ENCODE data around the gene ICAM5. TPM values are rescaled to one million over a fixed set of nuclear protein-coding genes. Genes with fewer than 3 reads are reported as not detected.

Gene ICAM5
- polyA plus RNA-seq, 1 donor (not counting 4 experiments of a cell fraction or from before 2014, with no cell fraction given), result 0.20 TPM

- TF ChIP-seq, protein P1, sequence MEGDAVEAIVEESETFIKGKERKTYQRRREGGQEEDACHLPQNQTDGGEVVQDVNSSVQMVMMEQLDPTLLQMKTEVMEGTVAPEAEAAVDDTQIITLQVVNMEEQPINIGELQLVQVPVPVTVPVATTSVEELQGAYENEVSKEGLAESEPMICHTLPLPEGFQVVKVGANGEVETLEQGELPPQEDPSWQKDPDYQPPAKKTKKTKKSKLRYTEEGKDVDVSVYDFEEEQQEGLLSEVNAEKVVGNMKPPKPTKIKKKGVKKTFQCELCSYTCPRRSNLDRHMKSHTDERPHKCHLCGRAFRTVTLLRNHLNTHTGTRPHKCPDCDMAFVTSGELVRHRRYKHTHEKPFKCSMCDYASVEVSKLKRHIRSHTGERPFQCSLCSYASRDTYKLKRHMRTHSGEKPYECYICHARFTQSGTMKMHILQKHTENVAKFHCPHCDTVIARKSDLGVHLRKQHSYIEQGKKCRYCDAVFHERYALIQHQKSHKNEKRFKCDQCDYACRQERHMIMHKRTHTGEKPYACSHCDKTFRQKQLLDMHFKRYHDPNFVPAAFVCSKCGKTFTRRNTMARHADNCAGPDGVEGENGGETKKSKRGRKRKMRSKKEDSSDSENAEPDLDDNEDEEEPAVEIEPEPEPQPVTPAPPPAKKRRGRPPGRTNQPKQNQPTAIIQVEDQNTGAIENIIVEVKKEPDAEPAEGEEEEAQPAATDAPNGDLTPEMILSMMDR (optimal IDR thresholded peaks at IDR 0.05 in 1 of 3, IDR thresholded peaks at IDR 0.05 in 1 of 3, conservative IDR thresholded peaks at IDR 0.05 in 1 of 3; ENCODE audit: extremely low read depth in 1 of 3, insufficient read depth in 2 of 3, low read length in 3 of 3), result no peak
- no peak for TF ChIP-seq EZH2 (IDR thresholded peaks at IDR 0.05; ENCODE audit: low read length)
- Histone ChIP-seq H3K9me3 (ENCODE audit: control insufficient read depth, low read depth, low read length) (no peaks in the 10 kb centered on the region), H3K79me2 (ENCODE audit: control insufficient read depth, insufficient read depth, low read length) (peaks cover 36% of the 10 kb centered on the region), H3K27ac (ENCODE audit: control insufficient read depth, insufficient read depth, low read length) (no peak overlapping the region), H3K9me1 (ENCODE audit: control insufficient read depth, extremely low read depth, insufficient read depth, low read length) (no peaks in the 10 kb centered on the region), H3K9ac (ENCODE audit: control insufficient read depth, extremely low read depth, insufficient read depth, low read length) (no peak overlapping the region), H3K27me3 (ENCODE audit: control insufficient read depth, extremely low read depth, insufficient read depth, low read length) (no peaks in the 10 kb centered on the region), H3K4me1 (ENCODE audit: control insufficient read depth, extremely low read depth, insufficient read depth, low read length) (peaks cover 10% of the 10 kb centered on the region), H3K36me3 (ENCODE audit: control insufficient read depth in 2 of 2, extremely low read depth in 1 of 2, insufficient read depth in 2 of 2, low read length in 2 of 2) (peaks cover 23 to 32% of the 10 kb centered on the region in 2 experiments), H3K4me3 (ENCODE audit: control insufficient read depth in 2 of 3, extremely low read depth in 1 of 3, insufficient read depth in 2 of 3, low read depth in 1 of 3, low read length in 3 of 3) (no peak overlapping the region), H4K20me1 (ENCODE audit: control insufficient read depth, extremely low read depth, insufficient read depth, low read length) (no peaks in the 10 kb centered on the region), H3K4me2 (ENCODE audit: control insufficient read depth, extremely low read depth, insufficient read depth, low read depth, low read length) (no peak overlapping the region), H2AFZ (ENCODE audit: control insufficient read depth, low read length) (no peak overlapping the region)
- DNase-seq (ENCODE audit: low read depth, low spot score) (no peak), FAIRE-seq (no peak)
- dilution Hi-C loops (cut with MboI; ENCODE audit: extremely low pct_ligation_motif_present, low sequenced_read_pairs), result no loop called here
Observed at GRCh38 chr19:10328558-10329429, 39.0 kb downstream of the ICAM5 start.

GRCh38 chr19:10329555-10329954 lies 39.8 kb downstream of the ICAM5 start:
- Histone ChIP-seq H3K4me2 (ENCODE audit: control insufficient read depth, extremely low read depth, insufficient read depth, low read depth, low read length) (no peak overlapping the region), H3K9ac (ENCODE audit: control insufficient read depth, extremely low read depth, insufficient read depth, low read length) (no peak overlapping the region), H4K20me1 (ENCODE audit: control insufficient read depth, extremely low read depth, insufficient read depth, low read length) (no peaks in the 10 kb centered on the region), H3K9me3 (ENCODE audit: control insufficient read depth, low read depth, low read length) (no peaks in the 10 kb centered on the region), H3K9me1 (ENCODE audit: control insufficient read depth, extremely low read depth, insufficient read depth, low read length) (no peaks in the 10 kb centered on the region), H2AFZ (ENCODE audit: control insufficient read depth, low read length) (no peak overlapping the region), H3K36me3 (ENCODE audit: control insufficient read depth in 2 of 2, extremely low read depth in 1 of 2, insufficient read depth in 2 of 2, low read length in 2 of 2) (peaks cover 18 to 32% of the 10 kb centered on the region in 2 experiments), H3K79me2 (ENCODE audit: control insufficient read depth, insufficient read depth, low read length) (peaks cover 36% of the 10 kb centered on the region), H3K4me1 (ENCODE audit: control insufficient read depth, extremely low read depth, insufficient read depth, low read length) (peaks cover 17% of the 10 kb centered on the region), H3K4me3 (ENCODE audit: control insufficient read depth in 2 of 3, extremely low read depth in 1 of 3, insufficient read depth in 2 of 3, low read depth in 1 of 3, low read length in 3 of 3) (no peak overlapping the region), H3K27ac (ENCODE audit: control insufficient read depth, insufficient read depth, low read length) (no peak overlapping the region), H3K27me3 (ENCODE audit: control insufficient read depth, extremely low read depth, insufficient read depth, low read length) (no peaks in the 10 kb centered on the region)
- DNase-seq (ENCODE audit: low read depth, low spot score) (no peak), FAIRE-seq (no peak)
- TF ChIP-seq EZH2 (IDR thresholded peaks at IDR 0.05; ENCODE audit: low read length), result no peak
- TF ChIP-seq, protein P1 (optimal IDR thresholded peaks at IDR 0.05 in 1 of 3, IDR thresholded peaks at IDR 0.05 in 1 of 3, conservative IDR thresholded peaks at IDR 0.05 in 1 of 3; ENCODE audit: extremely low read depth in 1 of 3, insufficient read depth in 2 of 3, low read length in 3 of 3), result no peak
- dilution Hi-C loops (cut with MboI; ENCODE audit: extremely low pct_ligation_motif_present, low sequenced_read_pairs), result no loop called here

Measured in keratinocyte (primary cell).